ENCODE data around the gene NSA2.

The NSA2 gene

GRCh38 chr5:74801941-74802340, 34.9 kb downstream of the NSA2 start:
- TF ChIP-seq, protein P1, sequence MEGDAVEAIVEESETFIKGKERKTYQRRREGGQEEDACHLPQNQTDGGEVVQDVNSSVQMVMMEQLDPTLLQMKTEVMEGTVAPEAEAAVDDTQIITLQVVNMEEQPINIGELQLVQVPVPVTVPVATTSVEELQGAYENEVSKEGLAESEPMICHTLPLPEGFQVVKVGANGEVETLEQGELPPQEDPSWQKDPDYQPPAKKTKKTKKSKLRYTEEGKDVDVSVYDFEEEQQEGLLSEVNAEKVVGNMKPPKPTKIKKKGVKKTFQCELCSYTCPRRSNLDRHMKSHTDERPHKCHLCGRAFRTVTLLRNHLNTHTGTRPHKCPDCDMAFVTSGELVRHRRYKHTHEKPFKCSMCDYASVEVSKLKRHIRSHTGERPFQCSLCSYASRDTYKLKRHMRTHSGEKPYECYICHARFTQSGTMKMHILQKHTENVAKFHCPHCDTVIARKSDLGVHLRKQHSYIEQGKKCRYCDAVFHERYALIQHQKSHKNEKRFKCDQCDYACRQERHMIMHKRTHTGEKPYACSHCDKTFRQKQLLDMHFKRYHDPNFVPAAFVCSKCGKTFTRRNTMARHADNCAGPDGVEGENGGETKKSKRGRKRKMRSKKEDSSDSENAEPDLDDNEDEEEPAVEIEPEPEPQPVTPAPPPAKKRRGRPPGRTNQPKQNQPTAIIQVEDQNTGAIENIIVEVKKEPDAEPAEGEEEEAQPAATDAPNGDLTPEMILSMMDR (IDR thresholded peaks at IDR 0.05; ENCODE audit: borderline replicate concordance, control extremely low read depth, extremely low read depth, insufficient read depth, missing control alignments) = no peak
- in situ Hi-C loops (cut with MboI; ENCODE audit: low sequenced_read_pairs, unreplicated experiment) = no loop called here
- no peak for DNase-seq (ENCODE audit: low spot score)

DNA sequence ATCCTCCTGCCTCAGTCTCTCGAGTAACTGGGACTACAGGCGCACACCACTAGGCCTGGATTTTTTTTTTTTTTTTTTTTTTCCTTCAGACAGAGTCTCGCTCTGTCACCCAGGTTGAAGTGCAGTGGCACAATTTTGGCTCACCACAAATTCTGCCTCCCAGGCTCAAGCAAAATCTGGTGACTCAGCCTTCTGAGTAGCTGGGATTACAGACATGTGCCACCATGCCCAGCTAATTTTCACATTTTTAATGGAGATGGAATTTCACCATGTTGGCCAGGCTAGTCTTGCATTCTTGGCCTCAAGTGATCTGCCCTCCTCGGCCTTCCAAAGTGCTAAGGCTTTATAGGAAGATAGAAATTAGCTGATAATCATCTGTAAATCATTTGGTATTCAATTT, 43.9 kb downstream of the NSA2 start:
- in situ Hi-C loops (cut with MboI; ENCODE audit: low sequenced_read_pairs, unreplicated experiment) = no loop called here

DNA sequence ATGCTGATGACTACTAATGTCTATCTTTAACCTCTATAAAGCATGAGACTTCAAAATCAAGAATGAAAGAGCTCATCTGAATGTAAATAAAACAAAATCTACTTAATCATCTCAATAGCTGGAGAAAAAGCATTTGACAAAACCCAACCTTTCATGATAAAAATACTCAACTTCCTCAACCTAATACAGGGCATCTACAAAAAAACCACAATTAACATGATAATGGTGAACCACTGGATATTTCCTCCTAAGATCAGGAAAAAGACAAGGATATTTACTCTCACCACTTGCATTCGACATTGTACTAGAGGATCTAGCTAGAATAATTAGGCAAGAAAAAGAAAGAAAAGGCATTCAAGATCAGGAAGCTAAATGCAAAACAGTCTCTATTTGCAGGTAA, 49.8 kb downstream of the NSA2 start:
- DNase-seq (ENCODE audit: low spot score) = no peak
- in situ Hi-C loops (cut with MboI; ENCODE audit: low sequenced_read_pairs, unreplicated experiment) = no loop called here
- TF ChIP-seq, protein P1 (IDR thresholded peaks at IDR 0.05; ENCODE audit: borderline replicate concordance, control extremely low read depth, extremely low read depth, insufficient read depth, missing control alignments) = no peak

More for the DNA sequence above, 43.9 kb downstream of the NSA2 start:
- no peak for DNase-seq (ENCODE audit: low spot score)
- TF ChIP-seq, protein P1 (IDR thresholded peaks at IDR 0.05; ENCODE audit: borderline replicate concordance, control extremely low read depth, extremely low read depth, insufficient read depth, missing control alignments) = no peak

DNA sequence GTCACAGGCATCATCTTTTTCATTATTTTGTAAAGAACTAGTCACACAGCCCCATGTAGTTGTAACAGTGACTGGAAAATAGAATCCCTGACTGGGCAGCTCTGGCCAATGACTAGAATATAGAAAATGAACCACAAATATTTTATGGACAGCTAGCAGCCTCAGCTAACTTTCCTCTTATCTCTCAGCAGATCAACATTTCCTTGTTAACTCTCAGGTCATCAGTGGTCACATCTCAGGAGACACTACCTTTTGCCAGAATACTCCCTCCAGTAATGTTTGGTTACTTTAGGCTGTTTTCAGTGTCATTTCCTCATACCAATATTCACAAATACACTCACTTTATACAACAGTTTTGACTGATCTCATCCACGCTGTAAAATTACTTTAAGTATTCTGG, 55.2 kb downstream of the NSA2 start:
- TF ChIP-seq, protein P1 (IDR thresholded peaks at IDR 0.05; ENCODE audit: borderline replicate concordance, control extremely low read depth, extremely low read depth, insufficient read depth, missing control alignments) = no peak
- no peak for DNase-seq (ENCODE audit: low spot score)
- in situ Hi-C loops (cut with MboI; ENCODE audit: low sequenced_read_pairs, unreplicated experiment) = no loop called here

DNA sequence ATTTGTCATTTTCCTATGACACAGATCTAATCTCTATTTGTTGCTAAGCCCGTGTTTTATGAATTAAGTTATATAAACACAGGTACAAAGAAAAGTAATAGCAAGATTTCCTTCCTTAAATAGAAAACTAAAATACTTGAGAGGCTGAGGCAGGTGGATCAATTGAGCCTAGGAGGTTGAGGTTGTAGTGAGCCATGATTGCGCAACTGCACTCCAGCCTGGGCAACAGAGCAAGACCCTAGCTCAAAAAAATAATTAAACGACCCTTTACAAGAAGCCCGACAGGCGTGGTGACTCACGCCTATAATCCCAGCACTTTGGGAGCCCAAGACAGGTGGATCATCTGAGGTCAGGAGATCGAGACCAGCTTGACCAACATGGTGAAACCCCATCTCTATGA, 62.4 kb downstream of the NSA2 start:
- in situ Hi-C loops (cut with MboI; ENCODE audit: low sequenced_read_pairs, unreplicated experiment) = no loop called here
- TF ChIP-seq, protein P1 (IDR thresholded peaks at IDR 0.05; ENCODE audit: borderline replicate concordance, control extremely low read depth, extremely low read depth, insufficient read depth, missing control alignments) = no peak
- DNase-seq (ENCODE audit: low spot score) = no peak
